Type B pancreatic cell (in vitro differentiated cells): ENCODE data around the gene NPAS3. TPM values are rescaled to one million over a fixed set of nuclear protein-coding genes. Genes with fewer than 3 reads are reported as not detected.

ENCODE experiments used
- DNase-seq: peaks from one replicate; pipeline ENCODE4 v3.0.0; 2021; ENCODE audit warnings: mixed read lengths; ENCODE audit not compliant: unreplicated experiment; ENCODE audit errors: extremely low spot score
- H3K27ac Mint-ChIP-seq: 2 replicates; pipeline ENCODE4 v1.8.0; 2021; ENCODE audit warnings: mild to moderate bottlenecking, mixed read lengths
- H3K27me3 Mint-ChIP-seq: 2 replicates; pipeline ENCODE4 v1.8.0; 2021; ENCODE audit warnings: mixed read lengths
- H3K36me3 Mint-ChIP-seq: 2 replicates; pipeline ENCODE4 v1.8.0; 2021; ENCODE audit warnings: mixed read lengths
- H3K4me1 Mint-ChIP-seq: one replicate; pipeline ENCODE4 v1.8.0; 2021; ENCODE audit warnings: mixed read lengths; ENCODE audit not compliant: unreplicated experiment
- H3K4me3 Mint-ChIP-seq: 2 replicates; pipeline ENCODE4 v1.8.0; 2021; ENCODE audit warnings: mild to moderate bottlenecking, mixed read lengths
- H3K9me3 Mint-ChIP-seq: 2 replicates; pipeline ENCODE4 v1.8.0; 2021; ENCODE audit warnings: mixed read lengths
- total RNA-seq: library from RNA; stranded (reverse); gene quantifications from 2 replicates; pipeline ENCODE4 v1.2.1, GENCODE V29; 2021; ENCODE audit warnings: low replicate concordance
- TF ChIP-seq, protein P1 (sequence below): fragments of 200-600 bp; sonication (generic); conservative IDR thresholded peaks from 2 replicates; pipeline ENCODE4 v1.5.0; 2021; ENCODE audit warnings: antibody characterized with exemption, mild to moderate bottlenecking

NPAS3 gene
- total RNA-seq, 1 donor from 2014 or later, result 8.7 TPM

DNA sequence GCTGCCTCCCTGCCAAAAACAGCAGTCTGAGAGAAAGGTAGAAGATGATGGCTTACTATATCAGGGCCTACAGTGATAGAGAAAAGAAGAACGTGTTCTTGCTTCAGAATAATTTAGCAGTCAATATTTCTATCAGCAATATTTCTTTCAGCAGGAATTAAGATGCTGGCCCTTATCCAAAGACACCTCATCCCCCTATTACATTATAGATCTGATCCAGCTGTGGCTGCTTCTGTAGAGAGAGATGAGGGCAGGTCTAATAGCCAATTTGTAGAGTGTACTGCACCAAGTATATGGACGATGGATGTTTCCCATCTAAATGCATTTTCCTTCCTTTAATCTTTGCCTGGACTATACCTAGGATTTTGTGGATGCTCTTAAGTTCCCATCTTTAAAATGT is 451.7 kb downstream of the NPAS3 start:
- peaks cover 12% of the 10 kb centered on the region for H3K27me3 Mint-ChIP-seq
- no peaks in the 10 kb centered on the region for H3K9me3 Mint-ChIP-seq
- no peak overlapping the region for H3K4me3 Mint-ChIP-seq
- no peak overlapping the region for H3K27ac Mint-ChIP-seq
- H3K36me3 Mint-ChIP-seq, result no peaks in the 10 kb centered on the region
- peaks cover 17% of the 10 kb centered on the region for H3K4me1 Mint-ChIP-seq
- TF ChIP-seq, protein P1, sequence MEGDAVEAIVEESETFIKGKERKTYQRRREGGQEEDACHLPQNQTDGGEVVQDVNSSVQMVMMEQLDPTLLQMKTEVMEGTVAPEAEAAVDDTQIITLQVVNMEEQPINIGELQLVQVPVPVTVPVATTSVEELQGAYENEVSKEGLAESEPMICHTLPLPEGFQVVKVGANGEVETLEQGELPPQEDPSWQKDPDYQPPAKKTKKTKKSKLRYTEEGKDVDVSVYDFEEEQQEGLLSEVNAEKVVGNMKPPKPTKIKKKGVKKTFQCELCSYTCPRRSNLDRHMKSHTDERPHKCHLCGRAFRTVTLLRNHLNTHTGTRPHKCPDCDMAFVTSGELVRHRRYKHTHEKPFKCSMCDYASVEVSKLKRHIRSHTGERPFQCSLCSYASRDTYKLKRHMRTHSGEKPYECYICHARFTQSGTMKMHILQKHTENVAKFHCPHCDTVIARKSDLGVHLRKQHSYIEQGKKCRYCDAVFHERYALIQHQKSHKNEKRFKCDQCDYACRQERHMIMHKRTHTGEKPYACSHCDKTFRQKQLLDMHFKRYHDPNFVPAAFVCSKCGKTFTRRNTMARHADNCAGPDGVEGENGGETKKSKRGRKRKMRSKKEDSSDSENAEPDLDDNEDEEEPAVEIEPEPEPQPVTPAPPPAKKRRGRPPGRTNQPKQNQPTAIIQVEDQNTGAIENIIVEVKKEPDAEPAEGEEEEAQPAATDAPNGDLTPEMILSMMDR, result no peak
- DNase-seq, result no peak

DNA sequence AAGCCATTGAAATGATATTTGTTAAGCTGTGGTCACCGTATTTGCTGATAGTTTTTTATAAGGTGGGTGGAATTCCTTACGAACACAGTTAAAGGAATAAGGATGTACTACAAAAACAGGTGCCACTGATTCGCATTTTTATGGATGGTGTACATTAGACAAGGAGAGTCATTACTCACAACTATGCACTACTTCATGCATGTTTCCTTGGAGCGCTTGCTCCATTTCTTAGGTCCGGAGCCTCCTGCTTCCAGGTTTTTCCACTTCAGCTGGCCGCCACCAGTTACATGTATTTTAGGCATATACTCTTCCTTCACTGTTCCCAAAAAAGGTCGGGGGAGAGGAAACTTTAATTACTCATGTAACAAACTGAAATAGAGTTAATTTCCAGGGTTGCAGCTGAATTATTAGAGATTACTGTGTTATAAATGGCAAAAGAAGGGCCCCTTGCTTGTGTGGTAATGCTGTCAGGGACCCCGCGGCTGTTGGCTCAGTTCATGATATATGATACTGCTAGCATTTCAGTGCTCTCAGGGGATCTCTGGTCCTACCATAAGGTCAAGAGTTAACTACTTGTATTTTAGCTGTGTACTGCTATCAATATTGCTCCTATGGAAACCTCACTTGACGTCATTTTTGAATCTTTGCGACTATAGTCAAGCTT is 454.7 kb downstream of the NPAS3 start:
- Mint-ChIP-seq H3K36me3 (no peaks in the 10 kb centered on the region), H3K27ac (no peak overlapping the region), H3K4me3 (peak overlapping the region; percentile 21), H3K4me1 (peaks cover 17% of the 10 kb centered on the region), H3K9me3 (no peaks in the 10 kb centered on the region), H3K27me3 (peaks cover 9% of the 10 kb centered on the region)
- no peak for DNase-seq
- TF ChIP-seq, protein P1, result no peak

DNA sequence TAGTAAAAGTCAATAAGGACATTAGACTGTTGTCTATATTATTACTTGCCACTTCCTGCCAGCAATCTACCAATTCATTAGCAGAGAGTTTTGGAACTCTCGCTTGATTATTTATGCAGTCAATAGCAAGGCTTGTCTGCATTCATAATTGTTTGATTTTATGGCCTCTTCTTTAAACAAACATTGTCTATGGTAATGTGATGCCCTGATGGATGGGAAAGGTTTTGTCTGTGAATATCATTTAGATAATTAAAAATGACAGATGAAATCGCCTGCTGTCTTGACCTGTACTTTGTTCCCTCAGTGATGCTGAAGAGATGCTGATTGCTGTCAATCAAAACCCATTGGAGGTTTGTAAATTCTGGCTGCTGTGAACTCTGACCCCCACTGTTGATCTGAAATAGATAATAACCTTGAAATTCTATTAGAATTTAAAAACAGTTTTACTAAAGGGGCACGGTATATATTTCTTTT is 455.3 kb downstream of the NPAS3 start:
- no peaks in the 10 kb centered on the region for H3K36me3 Mint-ChIP-seq
- no peak overlapping the region for H3K27ac Mint-ChIP-seq
- peak overlapping the region; percentile 10 for H3K4me3 Mint-ChIP-seq
- H3K27me3 Mint-ChIP-seq, result peaks cover 7% of the 10 kb centered on the region
- peaks cover 17% of the 10 kb centered on the region for H3K4me1 Mint-ChIP-seq
- TF ChIP-seq, protein P1, result no peak
- DNase-seq, result no peak
- no peaks in the 10 kb centered on the region for H3K9me3 Mint-ChIP-seq

DNA sequence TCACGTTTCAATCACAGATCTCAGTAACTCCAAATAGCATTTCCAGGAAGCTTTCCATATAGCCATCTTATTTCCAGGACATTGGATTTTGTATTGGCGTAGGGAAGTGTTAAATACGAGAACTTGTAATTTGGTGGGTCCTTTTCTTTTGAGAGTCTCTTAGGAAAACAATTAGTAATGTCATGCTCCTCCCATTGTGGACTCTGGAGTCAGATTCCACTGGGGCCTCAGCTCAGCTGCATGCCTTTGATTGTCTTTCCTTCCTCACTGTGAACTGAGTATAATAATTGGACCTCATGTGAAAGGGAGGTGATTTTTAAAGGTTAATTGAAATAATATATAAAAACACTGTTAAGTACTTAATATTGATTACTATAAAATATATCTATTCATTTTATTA is 462.6 kb downstream of the NPAS3 start:
- H3K36me3 Mint-ChIP-seq, result peaks cover 3% of the 10 kb centered on the region
- H3K27me3 Mint-ChIP-seq, result peaks cover 3% of the 10 kb centered on the region
- TF ChIP-seq, protein P1, result no peak
- peaks cover 7% of the 10 kb centered on the region for H3K4me1 Mint-ChIP-seq
- no peak for DNase-seq
- no peak overlapping the region for H3K27ac Mint-ChIP-seq
- H3K9me3 Mint-ChIP-seq, result peaks cover 5% of the 10 kb centered on the region
- H3K4me3 Mint-ChIP-seq, result no peak overlapping the region

DNA sequence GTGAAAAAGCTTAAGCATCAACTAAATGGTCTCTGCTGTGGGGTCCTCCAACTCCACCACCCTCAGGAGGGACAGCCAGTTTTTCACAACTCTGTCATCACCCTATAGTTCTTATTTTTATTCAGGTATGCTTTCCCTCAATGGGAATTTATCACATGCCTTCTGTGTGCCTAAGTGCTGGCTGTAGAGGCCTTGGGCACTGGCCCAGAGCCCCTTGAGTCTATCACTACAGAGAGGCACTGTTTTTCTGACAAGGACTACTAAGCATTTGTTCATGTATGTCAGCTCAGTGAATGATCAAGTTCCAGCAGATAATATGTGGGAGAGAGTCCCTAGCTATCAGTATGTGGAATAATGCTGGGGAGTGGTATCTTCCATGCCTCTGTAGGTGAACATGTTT is 463.9 kb downstream of the NPAS3 start:
- H3K4me3 Mint-ChIP-seq, result no peak overlapping the region
- H3K9me3 Mint-ChIP-seq, result peaks cover 5% of the 10 kb centered on the region
- no peak overlapping the region for H3K27ac Mint-ChIP-seq
- peaks cover 7% of the 10 kb centered on the region for H3K4me1 Mint-ChIP-seq
- H3K36me3 Mint-ChIP-seq, result peaks cover 3% of the 10 kb centered on the region
- TF ChIP-seq, protein P1, result no peak
- H3K27me3 Mint-ChIP-seq, result peaks cover 6% of the 10 kb centered on the region
- DNase-seq, result no peak
